Central memory CD8-positive, alpha-beta T cell (primary cell): Measurements from ENCODE around the gene GLG1.

Experiments
- ATAC-seq: fragments of 150-1000 bp; cut with Tn5 transposase; replicated peaks from 2 replicates; pipeline ENCODE4 v1.10.0; 2022; ENCODE audit warnings: mild to moderate bottlenecking, moderate FRiP score, moderate number of reproducible peaks; ENCODE audit not compliant: poor library complexity, severe bottlenecking; ENCODE audit errors: extremely low read depth
- DNase-seq, 2 donors: peaks; one replicate each; pipeline ENCODE4 v3.0.0; 2021; ENCODE audit warnings: low spot score in 2 of 2
- H3K27ac Mint-ChIP-seq: one replicate; pipeline ENCODE4 v1.8.0; 2022; ENCODE audit warnings: low read depth, mild to moderate bottlenecking, moderate library complexity, mixed read lengths
- H3K27me3 Mint-ChIP-seq: one replicate; pipeline ENCODE4 v1.8.0; 2022; ENCODE audit warnings: mixed read lengths
- H3K36me3 Mint-ChIP-seq: one replicate; pipeline ENCODE4 v1.8.0; 2022; ENCODE audit warnings: mild to moderate bottlenecking, moderate library complexity, mixed read lengths; ENCODE audit not compliant: insufficient read depth
- H3K4me1 Mint-ChIP-seq: one replicate; pipeline ENCODE4 v1.8.0; 2022; ENCODE audit warnings: mixed read lengths
- H3K4me3 Mint-ChIP-seq: one replicate; pipeline ENCODE4 v1.8.0; 2022; ENCODE audit warnings: mild to moderate bottlenecking, moderate library complexity, mixed read lengths
- H3K9me3 Mint-ChIP-seq: one replicate; pipeline ENCODE4 v1.8.0; 2022; ENCODE audit warnings: mixed read lengths

The GLG1 gene

DNA sequence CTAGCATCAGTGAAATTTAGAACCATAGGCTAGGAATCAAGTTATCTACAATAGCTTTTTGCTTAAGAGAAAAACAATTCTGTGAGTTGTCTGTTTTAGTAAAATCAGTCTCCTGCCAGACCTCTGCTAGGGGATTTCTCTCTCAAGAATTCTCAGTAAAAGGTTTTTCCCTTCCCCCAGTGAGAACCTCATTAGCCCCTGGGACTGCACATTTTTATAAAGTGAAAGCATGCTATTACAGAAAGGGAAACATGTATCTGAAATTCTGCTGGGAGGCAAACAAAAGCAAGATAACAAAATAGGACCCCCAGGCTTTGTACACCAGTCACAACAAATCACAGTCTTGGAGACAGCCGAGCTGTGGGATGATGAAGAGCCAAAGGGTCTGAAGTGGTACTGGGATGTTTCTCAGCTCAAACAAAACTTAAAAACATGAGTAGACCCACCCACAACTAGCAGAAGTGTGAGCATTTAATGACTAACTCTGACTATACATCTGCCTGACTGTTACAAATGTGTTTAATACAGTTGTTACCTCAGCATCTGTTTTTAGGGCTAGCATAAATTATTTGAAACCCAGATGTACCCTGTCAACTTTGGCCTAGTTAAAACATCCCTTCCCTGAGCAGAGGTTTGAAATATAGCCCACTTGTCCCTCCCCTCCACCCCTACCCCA is 20.0 kb upstream of the GLG1 start:
- peaks cover 76% of the 10 kb centered on the region for H3K36me3 Mint-ChIP-seq
- no peak overlapping the region for H3K4me3 Mint-ChIP-seq
- no peaks in the 10 kb centered on the region for H3K27me3 Mint-ChIP-seq
- H3K4me1 Mint-ChIP-seq, result peaks cover 6% of the 10 kb centered on the region
- no peak overlapping the region for H3K27ac Mint-ChIP-seq
- H3K9me3 Mint-ChIP-seq, result no peaks in the 10 kb centered on the region
- ATAC-seq, result no peak
- DNase-seq, result no peak

DNA sequence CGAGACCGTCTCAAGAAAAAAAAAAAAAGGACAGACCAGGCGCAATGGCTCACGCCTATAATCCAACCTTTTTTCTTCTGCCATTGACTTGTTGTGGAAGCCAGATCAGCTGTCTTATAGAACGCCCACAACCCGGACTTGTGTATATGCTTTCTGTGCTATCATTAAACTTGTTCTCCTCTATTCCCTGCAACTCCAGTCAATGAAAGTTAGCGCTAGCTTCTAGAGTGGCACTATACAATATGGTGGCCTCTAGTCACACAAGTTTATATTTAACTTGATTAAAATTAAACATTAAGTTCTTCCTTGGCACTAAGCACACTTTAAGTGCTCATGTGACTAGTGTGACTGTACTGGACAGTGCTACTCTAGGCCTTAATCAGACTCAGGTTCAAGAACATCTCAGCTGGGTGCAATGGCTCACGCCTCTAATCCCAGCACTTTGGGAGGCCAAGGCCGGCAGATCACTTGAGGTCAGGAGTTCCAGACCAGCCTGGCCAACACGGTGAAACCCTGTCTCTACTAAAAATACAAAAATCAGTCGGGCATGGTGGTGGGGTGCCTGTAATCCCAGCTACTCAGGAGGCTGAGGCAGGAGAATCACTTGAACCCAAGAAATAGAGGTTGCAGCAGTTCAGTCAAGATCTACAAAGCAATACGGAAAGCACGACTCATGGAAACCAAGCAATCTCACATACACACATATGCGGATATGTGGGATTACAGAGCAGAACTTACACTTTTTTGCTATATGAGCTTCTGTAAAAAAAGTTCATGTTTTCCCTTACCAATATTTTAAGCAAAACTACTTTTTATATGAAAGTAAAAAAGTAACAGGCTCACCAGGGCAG is 18.8 kb upstream of the GLG1 start:
- Mint-ChIP-seq H3K27ac (peak overlapping the region; percentile 41), H3K9me3 (no peaks in the 10 kb centered on the region), H3K4me3 (no peak overlapping the region), H3K27me3 (no peaks in the 10 kb centered on the region), H3K4me1 (peaks cover 6% of the 10 kb centered on the region), H3K36me3 (peaks cover 73% of the 10 kb centered on the region)
- no peak for DNase-seq
- ATAC-seq, result no peak

DNA sequence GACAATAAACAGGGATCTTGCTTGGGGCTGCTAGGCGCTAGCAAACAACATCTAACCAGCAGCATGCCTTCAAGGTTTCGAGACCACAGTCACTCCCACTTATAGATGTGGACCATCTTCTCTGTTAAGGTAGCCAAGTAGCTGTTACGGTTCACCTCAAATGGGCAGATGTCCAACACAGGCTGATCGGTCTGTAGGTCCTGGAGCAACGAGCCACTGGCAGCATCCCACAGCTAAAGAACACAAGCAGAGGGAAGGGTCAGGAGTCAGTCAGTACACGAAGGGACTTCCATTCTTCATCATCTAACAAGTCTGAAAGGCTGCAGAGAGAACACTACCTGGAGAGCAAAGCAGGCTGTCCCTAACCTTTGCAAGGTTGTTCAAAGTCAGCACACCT is 16.9 kb upstream of the GLG1 start:
- Mint-ChIP-seq H3K36me3 (peaks cover 65% of the 10 kb centered on the region), H3K4me3 (no peak overlapping the region)

DNA sequence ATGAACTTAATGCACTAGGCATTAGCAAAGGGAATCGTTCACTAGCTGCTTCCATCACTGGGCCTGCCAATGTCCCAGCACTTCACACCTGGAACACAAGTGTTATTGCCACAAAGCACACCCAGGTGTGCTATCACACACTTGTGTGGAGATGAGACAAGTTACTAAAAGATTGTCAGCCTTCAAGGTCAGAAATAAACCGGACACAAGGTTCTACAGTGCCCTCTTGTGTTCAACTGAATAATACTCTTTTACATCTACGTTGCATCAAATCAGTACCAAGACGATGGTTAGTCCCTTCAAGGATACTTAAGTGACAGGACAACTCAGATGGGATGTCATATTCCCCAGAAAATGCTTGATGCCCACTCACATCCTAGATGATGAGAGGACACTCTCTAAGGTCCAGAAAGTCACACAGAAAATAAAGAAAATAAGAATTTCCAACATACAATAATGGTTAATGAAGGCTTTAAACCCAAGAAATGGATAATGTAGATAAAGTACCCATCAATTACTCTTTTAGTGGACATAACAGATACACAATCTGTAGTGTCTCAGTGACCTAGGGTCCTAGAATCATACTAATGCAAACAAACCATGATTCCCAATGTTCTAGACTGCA is 16.4 kb upstream of the GLG1 start:
- DNase-seq (no peak), ATAC-seq (no peak)
- peaks cover 6% of the 10 kb centered on the region for H3K4me1 Mint-ChIP-seq
- H3K27me3 Mint-ChIP-seq, result no peaks in the 10 kb centered on the region
- H3K9me3 Mint-ChIP-seq, result no peaks in the 10 kb centered on the region
- no peak overlapping the region for H3K4me3 Mint-ChIP-seq
- peaks cover 60% of the 10 kb centered on the region for H3K36me3 Mint-ChIP-seq
- peak overlapping the region; percentile 40 for H3K27ac Mint-ChIP-seq

More for the DNA sequence above, 16.9 kb upstream of the GLG1 start:
- ATAC-seq (no peak), DNase-seq (no peak)
- peaks cover 6% of the 10 kb centered on the region for H3K4me1 Mint-ChIP-seq
- no peaks in the 10 kb centered on the region for H3K9me3 Mint-ChIP-seq
- no peak overlapping the region for H3K27ac Mint-ChIP-seq
- H3K27me3 Mint-ChIP-seq, result no peaks in the 10 kb centered on the region

DNA sequence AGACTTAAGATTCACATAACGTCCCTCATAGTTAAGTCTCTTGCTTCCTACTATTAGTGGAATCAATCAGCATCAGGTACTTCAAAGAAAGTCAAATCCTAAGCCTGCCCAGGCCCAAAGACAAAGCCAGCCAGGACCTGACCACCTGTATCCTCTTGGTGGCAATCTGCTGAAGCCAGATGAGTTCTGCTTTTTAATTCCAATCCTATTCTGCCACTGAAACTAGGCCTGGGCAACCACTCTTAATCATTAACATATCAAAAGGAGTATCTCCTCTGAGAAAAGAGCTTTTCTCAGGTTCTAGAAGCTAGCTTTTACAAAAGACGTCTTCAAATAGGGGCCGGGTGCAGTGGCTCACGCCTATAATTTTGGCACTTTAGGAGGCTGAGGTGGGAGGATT is 15.1 kb upstream of the GLG1 start:
- no peak overlapping the region for H3K4me3 Mint-ChIP-seq
- no peaks in the 10 kb centered on the region for H3K27me3 Mint-ChIP-seq
- H3K4me1 Mint-ChIP-seq, result peaks cover 6% of the 10 kb centered on the region
- no peaks in the 10 kb centered on the region for H3K9me3 Mint-ChIP-seq
- no peak for ATAC-seq
- peaks cover 55% of the 10 kb centered on the region for H3K36me3 Mint-ChIP-seq
- H3K27ac Mint-ChIP-seq, result no peak overlapping the region
- no peak for DNase-seq

DNA sequence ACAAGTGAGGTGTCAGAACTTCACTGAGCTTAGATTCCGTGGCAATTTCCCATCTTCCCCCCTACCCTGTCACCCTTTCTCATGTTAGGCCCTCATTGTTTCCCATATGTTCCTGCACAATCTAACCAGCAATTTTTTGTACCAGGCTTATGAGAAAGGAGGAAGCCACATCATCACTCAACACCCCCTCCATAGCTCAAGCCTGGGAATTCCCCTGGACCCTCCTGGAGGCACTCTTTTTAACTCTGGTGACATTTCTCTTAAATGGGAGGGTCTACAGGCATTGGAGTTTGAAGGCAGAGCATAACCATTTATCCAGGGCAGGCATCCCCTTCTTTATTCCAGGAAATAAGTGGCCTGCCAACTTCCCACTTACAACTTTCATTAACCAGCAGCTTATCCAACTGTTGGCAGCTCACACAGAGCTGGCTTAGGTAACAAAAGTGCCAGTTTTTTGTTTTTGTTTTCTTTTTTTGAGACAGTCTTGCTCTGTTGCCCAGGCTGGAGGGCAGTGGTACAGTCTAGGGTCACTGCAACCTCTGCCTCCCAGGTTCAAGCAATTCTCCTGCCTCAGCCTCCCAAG is 10.4 kb upstream of the GLG1 start:
- peaks cover 22% of the 10 kb centered on the region for H3K36me3 Mint-ChIP-seq
- DNase-seq (no peak), ATAC-seq (no peak)
- no peaks in the 10 kb centered on the region for H3K9me3 Mint-ChIP-seq
- no peak overlapping the region for H3K4me3 Mint-ChIP-seq
- no peaks in the 10 kb centered on the region for H3K27me3 Mint-ChIP-seq
- no peaks in the 10 kb centered on the region for H3K4me1 Mint-ChIP-seq
- no peak overlapping the region for H3K27ac Mint-ChIP-seq

DNA sequence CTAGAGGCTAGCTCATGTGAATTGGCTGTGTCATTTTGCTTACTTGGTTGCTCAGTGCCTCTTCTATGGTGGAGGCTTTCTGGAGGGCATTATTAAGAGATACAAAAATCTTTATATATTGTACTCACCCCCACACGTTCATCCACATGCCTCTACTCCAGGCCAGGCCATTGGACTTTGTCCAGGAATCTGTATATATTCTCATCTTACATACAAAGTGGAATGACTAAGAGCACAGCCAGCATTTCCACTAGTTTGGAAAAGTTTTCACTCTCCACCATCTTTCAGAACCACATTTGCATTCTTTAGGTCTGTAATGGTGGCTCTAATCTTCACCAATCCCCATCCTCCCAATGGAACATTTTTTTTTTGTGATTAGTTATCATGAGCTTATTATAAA is 4.8 kb upstream of the GLG1 start:
- peaks cover 16% of the 10 kb centered on the region for H3K4me1 Mint-ChIP-seq
- DNase-seq (no peak), ATAC-seq (no peak)
- peaks cover 7% of the 10 kb centered on the region for H3K36me3 Mint-ChIP-seq
- no peak overlapping the region for H3K27ac Mint-ChIP-seq
- H3K4me3 Mint-ChIP-seq, result no peak overlapping the region
- H3K9me3 Mint-ChIP-seq, result no peaks in the 10 kb centered on the region
- H3K27me3 Mint-ChIP-seq, result no peaks in the 10 kb centered on the region

DNA sequence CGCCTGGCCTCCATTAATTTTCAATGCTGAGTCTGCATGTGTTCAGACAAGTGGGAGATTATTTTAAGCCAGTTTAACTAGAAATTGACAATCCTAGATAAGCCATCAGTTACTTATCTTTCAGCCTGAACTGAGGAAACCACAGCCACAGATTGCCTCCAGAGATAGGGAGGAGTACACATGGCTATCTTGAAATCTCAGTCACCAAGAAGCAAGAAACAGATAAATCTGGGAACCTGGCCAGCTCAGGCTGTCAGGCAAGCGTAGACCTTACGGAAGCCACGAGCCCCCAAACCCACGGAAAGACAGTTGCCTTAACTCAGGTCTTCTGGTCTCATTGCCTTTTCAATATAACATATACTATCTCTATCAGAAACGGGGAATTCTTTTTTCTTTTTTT is 2.0 kb upstream of the GLG1 start:
- no peaks in the 10 kb centered on the region for H3K27me3 Mint-ChIP-seq
- H3K4me3 Mint-ChIP-seq, result peak overlapping the region; percentile 11
- peaks cover 19% of the 10 kb centered on the region for H3K36me3 Mint-ChIP-seq
- DNase-seq (no peak), ATAC-seq (no peak)
- no peaks in the 10 kb centered on the region for H3K9me3 Mint-ChIP-seq
- H3K4me1 Mint-ChIP-seq, result peaks cover 40% of the 10 kb centered on the region
- no peak overlapping the region for H3K27ac Mint-ChIP-seq

DNA sequence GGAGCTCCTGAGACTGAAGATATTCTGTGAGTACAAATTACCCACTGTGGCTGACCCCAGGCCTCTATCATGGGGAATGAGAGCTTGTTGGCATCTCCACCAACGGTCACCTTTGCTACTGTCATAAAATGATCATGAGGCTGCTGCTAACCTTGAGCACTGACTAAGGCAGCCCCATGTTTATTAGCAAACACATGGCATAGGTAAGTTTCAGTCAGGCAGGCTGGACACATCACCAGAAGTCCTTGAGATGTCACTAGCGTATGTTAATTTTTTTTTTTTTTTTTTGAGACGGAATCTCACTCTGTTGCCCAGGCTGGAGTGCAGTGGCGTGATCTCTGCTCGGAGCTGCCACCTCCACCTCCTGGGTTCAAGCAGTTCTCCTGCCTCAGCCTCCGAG is 1.5 kb upstream of the GLG1 start:
- no peak overlapping the region for H3K27ac Mint-ChIP-seq
- ATAC-seq, result no peak
- no peaks in the 10 kb centered on the region for H3K9me3 Mint-ChIP-seq
- H3K27me3 Mint-ChIP-seq, result no peaks in the 10 kb centered on the region
- peaks cover 19% of the 10 kb centered on the region for H3K36me3 Mint-ChIP-seq
- peaks cover 46% of the 10 kb centered on the region for H3K4me1 Mint-ChIP-seq
- H3K4me3 Mint-ChIP-seq, result peak overlapping the region; percentile 11
- no peak for DNase-seq

DNA sequence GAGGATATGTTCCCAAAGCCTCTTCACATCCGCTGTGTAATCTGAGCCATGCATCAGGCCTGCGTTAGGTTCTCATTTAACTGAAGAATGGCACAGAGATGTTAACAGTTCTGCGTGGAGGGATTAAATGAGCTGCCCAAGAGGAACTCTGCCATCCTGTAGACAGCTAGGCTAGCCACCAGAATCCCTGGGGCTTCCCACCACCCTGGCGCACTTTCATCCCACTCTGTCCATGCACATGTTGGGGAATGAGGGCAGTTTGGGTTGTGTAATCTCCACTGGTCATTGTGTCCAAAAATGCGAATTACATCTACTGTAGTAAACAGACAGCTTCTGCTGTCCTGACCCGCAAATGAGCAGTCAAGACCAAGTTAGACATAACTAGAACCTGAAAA is 1.0 kb upstream of the GLG1 start:
- no peak overlapping the region for H3K4me3 Mint-ChIP-seq
- H3K27ac Mint-ChIP-seq, result peak overlapping the region; percentile 94
- H3K4me1 Mint-ChIP-seq, result peaks cover 50% of the 10 kb centered on the region

DNA sequence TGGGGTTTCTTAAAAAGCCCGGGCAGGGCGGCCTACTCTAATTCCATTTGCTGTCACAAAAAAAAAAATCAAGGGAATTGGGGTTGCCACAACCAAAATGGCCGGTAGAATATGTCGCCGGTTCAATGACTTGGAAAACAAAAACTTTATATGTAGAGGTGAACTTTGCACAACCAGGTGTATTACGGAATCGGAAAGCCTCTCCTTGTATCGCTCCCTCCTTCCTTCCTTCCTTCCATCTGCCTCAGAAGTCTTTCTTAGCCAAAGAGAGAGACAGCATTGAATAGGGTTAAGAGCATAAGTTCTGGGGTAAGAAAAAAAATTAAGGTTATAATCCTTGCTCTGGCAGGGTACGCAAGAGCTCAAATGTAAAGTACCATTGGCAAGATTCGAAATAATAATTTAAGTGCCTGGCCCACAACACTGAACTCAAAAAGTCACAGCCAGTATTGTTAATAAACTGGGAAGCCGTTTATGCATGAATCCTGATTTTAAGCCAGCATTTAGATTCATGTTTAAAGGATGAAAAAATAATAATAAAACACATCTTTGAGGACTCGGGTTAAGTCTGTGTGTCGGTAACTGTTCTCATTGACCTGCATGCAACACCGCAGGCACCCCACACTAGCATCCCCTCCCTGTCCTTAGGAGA is 522 bp upstream of the GLG1 start:
- peak; percentile 38 for ATAC-seq
- peak overlapping the region; percentile 94 for H3K27ac Mint-ChIP-seq
- peak overlapping the region; percentile 97 for H3K4me3 Mint-ChIP-seq
- peaks cover 54% of the 10 kb centered on the region for H3K4me1 Mint-ChIP-seq
- DNase-seq, result no peak
- H3K9me3 Mint-ChIP-seq, result no peaks in the 10 kb centered on the region
- no peaks in the 10 kb centered on the region for H3K27me3 Mint-ChIP-seq
- peaks cover 19% of the 10 kb centered on the region for H3K36me3 Mint-ChIP-seq

More for the DNA sequence above, 1.0 kb upstream of the GLG1 start:
- no peaks in the 10 kb centered on the region for H3K9me3 Mint-ChIP-seq
- peaks cover 19% of the 10 kb centered on the region for H3K36me3 Mint-ChIP-seq
- no peaks in the 10 kb centered on the region for H3K27me3 Mint-ChIP-seq
- DNase-seq (no peak), ATAC-seq (no peak)

DNA sequence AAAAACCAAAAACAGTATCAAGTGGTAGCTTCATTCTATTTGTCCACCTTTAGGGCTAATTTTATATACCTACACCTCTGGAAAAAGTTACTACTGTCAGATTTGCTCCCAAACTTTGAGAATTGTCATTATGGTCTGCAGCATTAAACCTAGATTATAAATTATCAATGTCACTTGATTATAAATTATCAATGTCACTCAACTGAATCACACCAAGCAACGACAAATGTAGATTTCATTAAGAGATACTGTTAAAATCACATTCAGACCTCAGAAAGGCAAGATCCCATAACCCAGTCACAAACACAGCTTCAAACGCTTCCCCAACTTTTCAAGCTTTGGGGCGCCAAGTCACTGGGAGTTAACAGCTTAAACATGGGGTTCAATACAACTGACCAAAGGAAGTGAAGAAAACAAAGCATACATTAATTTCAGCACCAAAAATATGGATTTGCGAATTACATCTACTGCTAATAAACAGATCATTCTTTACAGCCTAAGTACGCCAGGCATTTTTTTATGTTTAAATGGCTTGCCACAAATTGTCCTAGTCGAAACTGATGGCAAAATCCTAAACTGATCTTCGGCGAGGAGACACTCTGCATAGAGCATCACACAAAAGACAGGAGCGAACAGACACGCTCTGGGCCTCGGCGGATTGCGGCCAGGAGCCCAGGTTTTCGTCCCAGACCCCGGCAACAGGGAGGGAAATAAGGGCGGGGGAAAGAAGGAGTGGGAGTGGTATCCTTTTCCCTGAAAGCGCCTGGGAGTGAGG is 981 bp downstream of the GLG1 start:
- Mint-ChIP-seq H3K27ac (peak overlapping the region; percentile 94), H3K4me1 (peaks cover 64% of the 10 kb centered on the region), H3K36me3 (peaks cover 19% of the 10 kb centered on the region), H3K9me3 (no peaks in the 10 kb centered on the region), H3K27me3 (no peaks in the 10 kb centered on the region), H3K4me3 (peak overlapping the region; percentile 97)
- no peak for ATAC-seq
- DNase-seq, result no peak
